ENCODE results near the gene ATP11A. TPM values are rescaled to one million over a fixed set of nuclear protein-coding genes. Genes with fewer than 3 reads are reported as not detected.
A peak's percentile ranks its signal among the peaks of the same experiment; 100 is the strongest.

The ATP11A gene
- total RNA-seq, 5 donors from 2014 or later (not counting 1 experiment from before 2014, with no cell fraction given): 35.7 to 57.1 (median 48.5) TPM

DNA sequence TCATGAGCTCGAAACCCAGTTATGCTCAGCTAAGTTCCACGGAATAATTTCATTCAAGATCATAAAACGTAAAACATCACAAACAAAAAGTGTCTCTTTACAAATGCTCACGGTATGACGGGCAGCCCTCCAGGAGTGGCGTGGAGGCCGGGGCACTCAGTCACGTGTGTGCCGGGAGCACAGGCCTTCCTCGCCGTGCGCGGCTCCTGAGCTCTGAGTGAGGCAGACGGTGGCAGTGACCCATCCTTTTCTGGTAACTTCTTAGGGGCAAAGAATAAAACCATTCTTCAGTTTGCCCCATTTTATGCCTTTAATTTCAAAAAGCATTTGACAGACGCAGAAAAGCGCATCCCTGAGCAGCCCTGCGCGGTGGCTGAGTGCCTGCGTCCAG is 72.8 kb downstream of the ATP11A start:
- ChIA-PET POLR2A (no interaction called here), CTCF (interaction anchor here in 1 of 2 donors (0.9 kb wide), 1 partner anchor 123 kb away, joined by 3 read pairs; no protein-coding TSS in a partner anchor)
- WGBS (ENCODE audit: insufficient coverage): 95% methylated on average over 12 of the region's 19 CpGs
- Histone ChIP-seq H3K4me1 (ENCODE audit: control insufficient read depth in 1 of 2, extremely low read depth in 1 of 2, insufficient read depth in 2 of 2, low read length in 2 of 2) (peaks cover 2 to 8% of the 10 kb centered on the region in 2 experiments), H3K4me3 (ENCODE audit: control insufficient read depth in 1 of 2, extremely low read depth in 1 of 2, low read length in 1 of 2) (no peak overlapping the region), H3K36me3 (ENCODE audit: control insufficient read depth in 2 of 2, extremely low read depth in 1 of 2, insufficient read depth in 1 of 2, low read length in 1 of 2) (no peaks in the 10 kb centered on the region), H3K9me3 (no peaks in the 10 kb centered on the region), H3K27me3 (replicated peaks in 1 of 2; ENCODE audit: control insufficient read depth in 2 of 2, extremely low read depth in 1 of 2, insufficient read depth in 2 of 2, low read length in 1 of 2) (no peaks in the 10 kb centered on the region), H3K27ac (ENCODE audit: low read length) (no peak overlapping the region)
- peaks cover 6% of the 10 kb centered on the region for H3K36me3 Mint-ChIP-seq
- no peak for ATAC-seq (replicated peaks in 1 of 4)
- DNase-seq: no peak
- no peaks in the 10 kb centered on the region for H3K9me3 Mint-ChIP-seq
- H3K27ac Mint-ChIP-seq: peak overlapping the region in 1 of 2 donors; percentile 44
- H3K4me1 Mint-ChIP-seq: peaks cover 25 to 38% (median 31%) of the 10 kb centered on the region in 3 donors
- no peaks in the 10 kb centered on the region for H3K27me3 Mint-ChIP-seq
- H3K4me3 Mint-ChIP-seq: no peak overlapping the region

GRCh38 chr13:112764028-112764427 is 74.2 kb downstream of the ATP11A start:
- POLR2A ChIA-PET: no interaction called here
- H3K27me3 Mint-ChIP-seq: no peaks in the 10 kb centered on the region

GRCh38 chr13:112764864-112765561 is 75.2 kb downstream of the ATP11A start:
- H3K36me3 ChIP-seq (ENCODE audit: control insufficient read depth in 2 of 2, extremely low read depth in 1 of 2, insufficient read depth in 1 of 2, low read length in 1 of 2): peaks cover 2 to 5% of the 10 kb centered on the region in 2 donors
- peak overlapping the region in 1 of 2 donors; percentile 58 for H3K27ac Mint-ChIP-seq
- no peaks in the 10 kb centered on the region for H3K9me3 ChIP-seq
- peaks cover 6% of the 10 kb centered on the region for H3K36me3 Mint-ChIP-seq
- no peak for DNase-seq
- H3K27me3 ChIP-seq (replicated peaks in 1 of 2; ENCODE audit: control insufficient read depth in 2 of 2, extremely low read depth in 1 of 2, insufficient read depth in 2 of 2, low read length in 1 of 2): no peaks in the 10 kb centered on the region
- H3K27me3 Mint-ChIP-seq: no peaks in the 10 kb centered on the region
- peaks cover 7 to 28% of the 10 kb centered on the region in 2 experiments for H3K4me1 ChIP-seq (ENCODE audit: control insufficient read depth in 1 of 2, extremely low read depth in 1 of 2, insufficient read depth in 2 of 2, low read length in 2 of 2)
- no peaks in the 10 kb centered on the region for H3K9me3 Mint-ChIP-seq
- no peak overlapping the region for H3K27ac ChIP-seq (ENCODE audit: low read length)
- ChIA-PET POLR2A (no interaction called here), CTCF (no interaction called here)
- peaks cover 26 to 49% (median 37%) of the 10 kb centered on the region in 3 donors for H3K4me1 Mint-ChIP-seq
- WGBS (ENCODE audit: insufficient coverage): 92% methylated on average over 15 of the region's 23 CpGs
- no peak overlapping the region for H3K4me3 Mint-ChIP-seq
- ATAC-seq (replicated peaks in 1 of 4): no peak
- H3K4me3 ChIP-seq (ENCODE audit: control insufficient read depth in 1 of 2, extremely low read depth in 1 of 2, low read length in 1 of 2): no peak overlapping the region

More at GRCh38 chr13:112764028-112764427, 74.2 kb downstream of the ATP11A start:
- H3K9me3 ChIP-seq: no peaks in the 10 kb centered on the region
- Mint-ChIP-seq H3K9me3 (no peaks in the 10 kb centered on the region), H3K4me1 (peaks cover 29 to 45% (median 39%) of the 10 kb centered on the region in 3 donors), H3K27ac (peak overlapping the region in 1 of 2 donors; percentile 8), H3K4me3 (no peak overlapping the region), H3K36me3 (peaks cover 6% of the 10 kb centered on the region)
- H3K4me3 ChIP-seq (ENCODE audit: control insufficient read depth in 1 of 2, extremely low read depth in 1 of 2, low read length in 1 of 2): no peak overlapping the region
- H3K36me3 ChIP-seq (ENCODE audit: control insufficient read depth in 2 of 2, extremely low read depth in 1 of 2, insufficient read depth in 1 of 2, low read length in 1 of 2): peaks cover 0 to 5% of the 10 kb centered on the region in 2 donors
- H3K27me3 ChIP-seq (replicated peaks in 1 of 2; ENCODE audit: control insufficient read depth in 2 of 2, extremely low read depth in 1 of 2, insufficient read depth in 2 of 2, low read length in 1 of 2): no peaks in the 10 kb centered on the region
- no peak for ATAC-seq (replicated peaks in 1 of 4)
- CTCF ChIA-PET: no interaction called here
- 97% methylated on average over 10 of the region's 11 CpGs for WGBS (ENCODE audit: insufficient coverage)
- no peak for DNase-seq
- no peak overlapping the region for H3K27ac ChIP-seq (ENCODE audit: low read length)
- peaks cover 7 to 21% of the 10 kb centered on the region in 2 experiments for H3K4me1 ChIP-seq (ENCODE audit: control insufficient read depth in 1 of 2, extremely low read depth in 1 of 2, insufficient read depth in 2 of 2, low read length in 2 of 2)

- H3K36me3 ChIP-seq (ENCODE audit: control insufficient read depth in 2 of 2, extremely low read depth in 1 of 2, insufficient read depth in 1 of 2, low read length in 1 of 2): peaks cover 2 to 5% of the 10 kb centered on the region in 2 donors
- H3K4me3 ChIP-seq (ENCODE audit: control insufficient read depth in 1 of 2, extremely low read depth in 1 of 2, low read length in 1 of 2): no peak overlapping the region
- Mint-ChIP-seq H3K9me3 (no peaks in the 10 kb centered on the region), H3K4me1 (peaks cover 26 to 48% (median 37%) of the 10 kb centered on the region in 3 donors), H3K27ac (peak overlapping the region; percentile 58 to 74), H3K36me3 (peaks cover 8% of the 10 kb centered on the region), H3K4me3 (no peak overlapping the region), H3K27me3 (no peaks in the 10 kb centered on the region)
- H3K27me3 ChIP-seq (replicated peaks in 1 of 2; ENCODE audit: control insufficient read depth in 2 of 2, extremely low read depth in 1 of 2, insufficient read depth in 2 of 2, low read length in 1 of 2): no peaks in the 10 kb centered on the region
- ATAC-seq (replicated peaks in 1 of 4) (no peak), DNase-seq (no peak)
- H3K27ac ChIP-seq (ENCODE audit: low read length): no peak overlapping the region
- ChIA-PET POLR2A (no interaction called here), CTCF (no interaction called here)
- H3K4me1 ChIP-seq (ENCODE audit: control insufficient read depth in 1 of 2, extremely low read depth in 1 of 2, insufficient read depth in 2 of 2, low read length in 2 of 2): peaks cover 7 to 30% of the 10 kb centered on the region in 2 experiments
- 95% methylated on average over 18 of the region's 24 CpGs for WGBS (ENCODE audit: insufficient coverage)
- H3K9me3 ChIP-seq: no peaks in the 10 kb centered on the region
These were observed 75.9 kb downstream of the ATP11A start for GRCh38 chr13:112765731-112766130.

DNA sequence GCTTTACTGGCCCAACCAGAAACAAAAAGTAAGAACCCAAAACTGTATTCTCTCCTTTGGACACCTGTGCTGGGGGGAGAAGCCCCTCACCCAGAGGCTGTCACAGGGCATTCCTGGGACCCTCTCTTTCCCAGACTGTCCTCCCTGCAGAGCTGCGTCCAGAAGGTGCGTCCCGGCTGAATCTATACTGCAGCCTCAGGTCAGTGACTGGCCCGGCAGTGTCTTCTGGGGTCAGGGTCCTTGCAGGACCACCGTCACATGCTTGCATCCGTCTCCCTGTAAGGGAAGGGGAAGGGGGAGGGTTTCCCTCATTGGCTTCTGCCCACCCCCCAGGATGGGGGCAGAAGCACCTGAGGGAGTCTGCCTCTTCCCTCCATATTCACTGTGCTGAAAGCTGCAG is 76.5 kb downstream of the ATP11A start:
- no peaks in the 10 kb centered on the region for H3K9me3 Mint-ChIP-seq
- peaks cover 8% of the 10 kb centered on the region for H3K36me3 Mint-ChIP-seq
- H3K27me3 ChIP-seq (replicated peaks in 1 of 2; ENCODE audit: control insufficient read depth in 2 of 2, extremely low read depth in 1 of 2, insufficient read depth in 2 of 2, low read length in 1 of 2): no peaks in the 10 kb centered on the region
- peaks cover 27 to 48% (median 37%) of the 10 kb centered on the region in 3 donors for H3K4me1 Mint-ChIP-seq
- H3K9me3 ChIP-seq: no peaks in the 10 kb centered on the region
- H3K27me3 Mint-ChIP-seq: no peaks in the 10 kb centered on the region
- POLR2A ChIA-PET: no interaction called here
- CTCF ChIA-PET: no interaction called here
- DNase-seq: no peak
- H3K27ac ChIP-seq (ENCODE audit: low read length): no peak overlapping the region
- peaks cover 2 to 5% of the 10 kb centered on the region in 2 donors for H3K36me3 ChIP-seq (ENCODE audit: control insufficient read depth in 2 of 2, extremely low read depth in 1 of 2, insufficient read depth in 1 of 2, low read length in 1 of 2)
- no peak for ATAC-seq (replicated peaks in 1 of 4)
- WGBS (ENCODE audit: insufficient coverage): no CpG with 5 or more reads among the region's 6 CpGs
- H3K27ac Mint-ChIP-seq: peak overlapping the region; percentile 40 to 74
- peak overlapping the region in 1 of 3 donors; percentile 37 for H3K4me3 Mint-ChIP-seq
- H3K4me1 ChIP-seq (ENCODE audit: control insufficient read depth in 1 of 2, extremely low read depth in 1 of 2, insufficient read depth in 2 of 2, low read length in 2 of 2): peaks cover 7 to 30% of the 10 kb centered on the region in 2 experiments
- H3K4me3 ChIP-seq (ENCODE audit: control insufficient read depth in 1 of 2, extremely low read depth in 1 of 2, low read length in 1 of 2): no peak overlapping the region

GRCh38 chr13:112767506-112768471 is 78.0 kb downstream of the ATP11A start:
- POLR2A ChIA-PET: no interaction called here
- CTCF ChIA-PET: no interaction called here

More at GRCh38 chr13:112767506-112768471, 78.0 kb downstream of the ATP11A start:
- WGBS (ENCODE audit: insufficient coverage): 76% methylated on average over 19 of the region's 34 CpGs
- DNase-seq (peak in 4 of 35 experiments; percentile 7 to 31 (median 14)), ATAC-seq (replicated peaks in 1 of 4) (peak in 1 of 4 experiments; percentile 45)
- Histone ChIP-seq H3K27ac (ENCODE audit: low read length) (peak overlapping the region; percentile 23), H3K36me3 (ENCODE audit: control insufficient read depth in 2 of 2, extremely low read depth in 1 of 2, insufficient read depth in 1 of 2, low read length in 1 of 2) (peaks cover 2 to 5% of the 10 kb centered on the region in 2 donors), H3K9me3 (no peaks in the 10 kb centered on the region), H3K27me3 (replicated peaks in 1 of 2; ENCODE audit: control insufficient read depth in 2 of 2, extremely low read depth in 1 of 2, insufficient read depth in 2 of 2, low read length in 1 of 2) (no peaks in the 10 kb centered on the region), H3K4me1 (ENCODE audit: control insufficient read depth in 1 of 2, extremely low read depth in 1 of 2, insufficient read depth in 2 of 2, low read length in 2 of 2) (peaks cover 7 to 30% of the 10 kb centered on the region in 2 experiments), H3K4me3 (ENCODE audit: control insufficient read depth in 1 of 2, extremely low read depth in 1 of 2, low read length in 1 of 2) (no peak overlapping the region)
- H3K36me3 Mint-ChIP-seq: peaks cover 11% of the 10 kb centered on the region
- no peaks in the 10 kb centered on the region for H3K27me3 Mint-ChIP-seq
- H3K9me3 Mint-ChIP-seq: no peaks in the 10 kb centered on the region
- peak overlapping the region; percentile 75 to 88 for H3K27ac Mint-ChIP-seq
- peak overlapping the region; percentile 59 to 67 (median 64) for H3K4me3 Mint-ChIP-seq
- H3K4me1 Mint-ChIP-seq: peaks cover 31 to 49% (median 41%) of the 10 kb centered on the region in 3 donors

All from T-cell (primary cell).